Inferior parietal cortex (tissue), 1 donor: ENCODE data around the gene FBXL19.
"Not testable (repeated sequence)": the region's sequence is repeated elsewhere in the genome, so short reads cannot be mapped to it uniquely, and the experiment has no call there.

Source experiments
- DNase-seq: peaks from one replicate; pipeline ENCODE4 v3.0.0-alpha.2; 2016; ENCODE audit errors: extremely low spot score

FBXL19 gene, protein sequence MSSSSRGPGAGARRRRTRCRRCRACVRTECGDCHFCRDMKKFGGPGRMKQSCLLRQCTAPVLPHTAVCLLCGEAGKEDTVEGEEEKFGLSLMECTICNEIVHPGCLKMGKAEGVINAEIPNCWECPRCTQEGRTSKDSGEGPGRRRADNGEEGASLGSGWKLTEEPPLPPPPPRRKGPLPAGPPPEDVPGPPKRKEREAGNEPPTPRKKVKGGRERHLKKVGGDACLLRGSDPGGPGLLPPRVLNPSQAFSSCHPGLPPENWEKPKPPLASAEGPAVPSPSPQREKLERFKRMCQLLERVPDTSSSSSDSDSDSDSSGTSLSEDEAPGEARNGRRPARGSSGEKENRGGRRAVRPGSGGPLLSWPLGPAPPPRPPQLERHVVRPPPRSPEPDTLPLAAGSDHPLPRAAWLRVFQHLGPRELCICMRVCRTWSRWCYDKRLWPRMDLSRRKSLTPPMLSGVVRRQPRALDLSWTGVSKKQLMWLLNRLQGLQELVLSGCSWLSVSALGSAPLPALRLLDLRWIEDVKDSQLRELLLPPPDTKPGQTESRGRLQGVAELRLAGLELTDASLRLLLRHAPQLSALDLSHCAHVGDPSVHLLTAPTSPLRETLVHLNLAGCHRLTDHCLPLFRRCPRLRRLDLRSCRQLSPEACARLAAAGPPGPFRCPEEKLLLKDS

DNA sequence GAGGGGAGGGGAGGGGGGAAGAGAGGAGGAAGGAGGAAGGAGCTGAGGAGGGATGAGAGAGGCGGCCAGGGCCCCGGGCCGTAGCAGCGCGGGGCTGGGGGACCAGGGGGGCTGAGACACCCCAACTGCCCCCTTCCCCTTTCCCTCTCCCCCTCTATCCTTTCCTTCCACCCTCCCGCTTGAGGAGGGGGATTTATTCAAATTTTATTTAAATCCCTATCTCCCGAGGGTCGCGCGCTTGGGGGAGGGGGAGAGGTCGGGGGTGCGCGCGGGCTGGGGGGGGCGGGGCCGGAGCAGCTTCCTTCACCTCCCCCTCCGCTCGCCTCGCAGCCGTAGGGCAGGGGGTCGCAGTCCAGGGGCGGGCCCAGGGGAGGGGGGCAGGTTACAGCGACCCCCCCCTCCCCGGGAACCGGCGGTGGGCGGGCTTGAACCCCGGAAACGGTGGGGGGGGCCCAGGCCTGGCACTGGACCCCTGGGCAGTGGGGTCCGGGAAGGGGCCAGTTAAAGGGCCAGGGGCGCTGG lies at the start of gene FBXL19:
Gene FBXL19, plus strand, starts transcription at position 19 of the 522 bp plus-strand sequence. CDS start 2,183 bp downstream, outside the sequence.
- DNase-seq = no peak

DNA sequence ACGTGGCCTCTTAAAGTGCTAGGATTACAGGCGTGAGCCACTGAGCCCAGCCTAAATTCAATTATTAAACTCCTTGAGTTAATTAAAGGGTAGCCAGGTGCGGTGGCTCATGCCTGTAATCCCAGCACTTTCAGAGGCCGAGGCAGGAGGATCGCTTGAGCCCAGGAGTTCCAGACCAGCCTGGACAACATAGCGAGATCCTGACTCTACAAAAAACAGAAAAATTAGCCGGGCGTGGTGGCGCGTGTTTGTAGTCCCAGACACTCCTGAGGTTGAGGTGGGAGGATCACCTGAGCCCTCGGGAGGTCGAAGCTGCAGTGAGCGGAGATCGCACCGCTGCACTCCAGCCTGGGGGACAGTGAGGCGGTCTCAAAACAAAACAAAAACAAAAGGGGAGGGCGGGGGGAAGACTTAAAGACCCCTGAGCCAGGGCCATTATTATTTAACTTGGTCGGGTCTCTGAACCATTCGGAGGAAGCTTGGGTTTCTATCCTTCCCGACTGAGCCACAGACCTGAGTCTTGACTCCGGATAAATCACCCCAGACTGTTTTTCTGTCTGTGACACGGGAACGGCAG lies 49.0 kb upstream of the FBXL19 start:
- no peak for DNase-seq

DNA sequence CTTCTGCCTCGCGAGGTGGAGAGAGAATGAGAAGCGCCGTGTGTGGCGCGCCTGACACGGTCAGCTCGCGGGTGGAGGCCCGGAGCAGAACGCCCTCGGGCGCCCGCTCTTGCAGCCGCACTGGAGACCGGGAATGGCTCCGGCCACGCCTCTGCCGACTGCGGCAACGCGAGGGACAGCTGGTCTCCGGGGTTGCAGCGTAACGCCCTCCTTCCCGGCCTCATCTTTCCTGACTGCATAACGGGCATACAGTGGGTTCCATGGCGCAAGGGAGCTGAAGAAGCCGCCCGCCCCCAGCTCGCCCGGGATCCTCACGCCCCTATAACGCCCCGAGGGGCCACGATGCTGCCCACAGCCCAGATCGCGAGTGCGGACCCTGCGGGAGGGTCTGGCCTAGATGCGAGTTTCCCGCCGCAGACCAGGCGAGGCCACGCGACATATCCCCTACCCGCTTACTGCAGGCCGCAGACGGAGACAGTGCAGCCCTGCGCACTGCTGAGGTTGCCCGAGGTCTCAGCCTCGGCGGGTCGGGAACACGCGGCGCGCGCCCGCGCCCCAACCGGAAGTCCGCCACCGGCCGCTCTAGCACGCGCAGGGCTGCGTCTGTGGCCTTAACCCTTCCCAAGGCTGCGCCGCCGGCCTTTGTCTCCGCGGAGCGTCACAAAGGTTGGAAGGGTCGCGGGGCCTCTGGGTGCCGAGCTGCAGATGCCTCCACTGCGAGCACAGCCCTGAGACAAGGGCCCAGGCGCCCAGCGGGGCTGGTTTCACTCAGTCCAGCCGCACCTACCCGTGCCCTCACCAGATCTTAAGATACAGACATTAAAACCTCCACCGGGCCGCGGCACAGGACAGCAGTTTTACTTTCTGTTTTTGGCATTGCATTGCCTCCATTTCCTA lies 48.3 kb upstream of the FBXL19 start:
- peak; percentile 91 for DNase-seq

DNA sequence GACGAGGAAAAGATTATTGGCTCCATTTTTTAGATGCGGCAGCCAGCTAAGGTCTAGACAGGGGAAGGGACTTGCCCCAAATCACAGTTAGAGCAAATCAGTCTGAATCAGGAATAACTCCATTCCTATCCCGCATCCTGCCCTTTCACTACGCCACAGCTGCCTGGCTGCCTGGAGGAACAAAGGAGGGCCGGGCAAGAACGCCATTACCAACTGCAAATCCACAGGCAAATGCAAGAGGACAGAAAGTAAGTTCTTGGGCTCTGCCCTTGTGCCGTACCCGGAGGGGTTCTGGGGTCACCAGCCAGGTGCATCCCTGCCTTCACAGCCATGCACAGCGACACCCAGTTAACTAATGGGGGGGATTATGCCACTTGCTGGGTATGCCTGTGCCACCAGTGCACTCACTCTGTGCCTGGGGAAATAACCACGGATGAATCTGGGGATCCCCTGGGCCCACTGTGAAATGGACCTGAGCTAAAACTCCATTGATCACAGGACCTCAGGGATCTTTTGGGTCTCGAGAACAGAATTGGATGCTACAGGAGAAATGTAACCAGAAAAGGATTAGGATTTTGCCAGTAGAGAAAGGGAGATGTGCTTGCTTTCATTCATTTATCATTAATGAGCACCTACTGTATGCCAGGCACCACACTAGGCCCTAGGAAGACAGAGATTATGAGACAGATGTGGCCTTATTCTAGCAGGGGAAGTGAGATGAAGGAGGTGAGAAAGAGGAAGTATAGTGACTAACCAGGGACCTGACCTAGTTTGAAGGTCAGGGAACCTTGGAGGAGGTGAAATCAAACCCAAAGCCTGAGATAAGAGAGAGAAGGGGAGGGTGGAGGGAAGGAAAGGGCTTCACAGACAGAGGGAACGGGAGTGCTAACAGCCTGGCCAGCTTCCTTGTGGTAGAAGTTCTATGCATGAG lies 47.2 kb upstream of the FBXL19 start:
- DNase-seq = peak; percentile 15

DNA sequence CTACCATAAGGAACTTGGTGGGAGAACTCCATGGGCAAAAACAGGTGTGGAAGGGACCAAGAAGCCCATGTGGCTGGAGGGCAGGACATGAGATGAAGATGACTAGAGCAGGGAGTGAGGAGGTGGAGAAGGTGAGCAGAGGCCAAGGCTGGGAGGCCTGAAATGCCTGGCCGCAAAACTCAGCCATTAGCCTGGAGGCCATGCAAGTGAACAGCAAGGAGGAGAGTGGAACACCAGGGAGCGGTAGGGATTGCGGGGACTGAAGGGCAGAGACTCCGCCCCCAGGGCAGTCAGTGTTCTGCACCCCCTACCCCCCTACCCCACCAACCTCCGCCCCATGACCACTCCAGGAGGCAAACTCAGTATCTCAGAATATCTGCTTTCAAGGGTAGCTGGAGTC lies 46.5 kb upstream of the FBXL19 start:
- DNase-seq = no peak

DNA sequence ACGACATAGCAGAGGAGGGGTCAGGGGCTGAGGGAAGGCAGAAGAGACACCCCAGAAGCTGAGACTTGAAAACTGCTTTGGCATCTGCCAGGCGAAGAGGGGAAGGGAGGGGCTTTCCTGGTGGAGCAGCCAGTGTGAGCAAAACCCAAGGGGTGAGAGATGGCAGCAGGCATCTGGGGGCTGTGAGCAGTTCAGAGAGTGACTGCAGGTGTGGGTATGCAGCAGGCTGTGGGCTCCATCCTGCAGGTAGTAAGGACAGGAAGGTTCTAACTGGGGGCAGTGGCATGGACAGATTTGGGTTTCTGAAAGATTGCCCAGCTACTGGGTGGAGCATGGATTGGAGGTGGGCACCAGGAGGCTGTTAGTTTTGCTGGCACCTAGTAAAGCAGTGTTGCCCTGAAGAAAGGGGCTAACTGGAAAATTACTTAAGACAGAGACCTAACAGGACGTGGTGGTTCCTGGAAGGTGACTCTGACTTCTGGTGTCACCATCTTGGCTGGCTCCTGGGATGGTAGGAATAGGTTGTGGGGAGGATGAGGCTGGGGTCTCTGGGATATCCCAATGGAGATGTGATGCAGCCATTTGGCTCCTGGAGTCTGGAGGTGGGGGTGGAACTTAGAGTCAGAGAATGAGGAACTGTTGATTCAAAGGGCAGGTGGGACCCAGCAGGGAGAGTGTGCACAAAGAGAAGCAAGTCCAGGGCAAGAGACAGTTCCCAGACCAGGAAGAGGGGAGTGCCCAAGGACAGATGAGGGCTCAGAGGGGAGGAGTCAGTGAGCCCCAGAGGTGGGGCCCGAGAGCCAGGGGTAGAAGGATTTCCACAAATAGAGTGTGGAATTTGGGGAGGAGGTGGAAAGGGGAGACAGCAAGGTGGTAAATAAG lies 40.7 kb upstream of the FBXL19 start:
- DNase-seq = no peak

DNA sequence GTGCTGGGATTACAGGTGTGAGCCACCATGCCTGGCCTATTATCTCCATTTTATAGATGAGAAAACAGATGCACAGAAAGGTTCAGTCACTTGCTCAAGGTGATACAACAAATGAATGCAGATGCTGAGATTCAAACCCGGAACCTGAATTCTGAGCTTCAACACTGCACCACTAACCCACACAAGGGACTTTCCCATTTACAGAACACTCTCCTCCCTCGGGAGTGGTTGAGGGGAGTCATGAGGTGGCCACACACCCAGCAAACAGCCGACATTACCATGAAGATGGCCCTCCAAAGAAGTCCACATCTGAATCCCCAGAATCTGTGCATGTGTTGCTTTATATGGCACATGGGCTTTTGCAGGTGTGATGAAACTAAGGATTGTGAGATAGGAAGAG lies 38.6 kb upstream of the FBXL19 start:
- no peak for DNase-seq

DNA sequence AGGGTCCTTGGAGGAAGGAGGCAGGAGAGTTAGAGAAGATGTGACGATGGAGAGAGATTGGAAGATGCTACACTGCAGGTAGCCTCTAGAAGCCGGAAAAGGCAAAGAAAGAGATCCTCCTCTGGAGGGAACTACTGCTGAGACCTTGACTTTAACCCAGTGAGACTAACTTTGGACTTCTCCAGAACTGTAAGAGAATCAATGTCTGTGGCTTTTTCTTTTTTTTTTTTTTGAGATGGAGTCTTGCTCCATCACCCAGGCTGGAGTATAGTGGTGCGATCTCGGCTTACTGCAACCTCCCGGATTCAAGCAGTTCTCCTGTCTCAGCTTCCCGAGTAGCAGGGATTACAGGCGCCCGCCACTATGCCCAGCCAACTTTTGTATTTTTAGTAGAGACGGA lies 38.2 kb upstream of the FBXL19 start:
- DNase-seq = no peak

DNA sequence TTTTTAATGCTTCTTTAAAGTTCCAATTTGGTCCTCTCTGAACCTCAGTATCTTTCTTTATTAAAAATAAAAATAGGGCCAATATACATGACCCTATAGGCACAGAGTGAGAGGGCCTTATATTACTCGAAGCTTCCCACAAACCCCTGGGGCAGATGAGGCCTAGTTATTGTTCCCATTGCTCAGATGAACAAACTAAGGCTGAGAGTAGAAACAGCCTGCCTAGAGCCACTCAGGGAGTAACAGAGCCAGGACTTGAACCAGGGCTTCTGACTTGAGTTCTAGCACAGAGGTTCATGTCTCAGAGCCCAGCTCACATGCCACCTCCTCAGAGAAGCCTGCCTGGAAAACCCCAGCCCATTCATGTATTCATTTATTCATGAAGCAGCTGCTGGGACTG lies 37.2 kb upstream of the FBXL19 start:
- no peak for DNase-seq

DNA sequence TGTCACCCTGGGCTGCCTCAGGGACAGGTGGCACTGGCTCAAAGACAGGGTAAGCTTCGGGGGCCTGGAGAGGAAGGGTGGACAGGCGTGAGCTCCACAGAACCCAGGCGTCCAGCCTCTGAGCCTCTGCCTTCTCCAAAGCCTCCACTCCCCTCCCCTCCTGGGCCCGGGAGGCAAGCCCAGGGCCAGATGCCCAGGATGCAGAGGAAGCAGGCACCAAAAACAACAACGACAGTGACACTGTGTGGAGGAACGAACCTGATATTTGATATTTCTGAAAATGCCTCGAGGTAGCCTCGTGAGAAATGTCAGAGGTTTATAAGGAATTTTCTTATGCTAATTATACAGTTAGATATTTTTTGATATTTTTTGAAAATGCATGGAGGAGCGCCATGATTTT lies 35.4 kb upstream of the FBXL19 start:
- DNase-seq = no peak

DNA sequence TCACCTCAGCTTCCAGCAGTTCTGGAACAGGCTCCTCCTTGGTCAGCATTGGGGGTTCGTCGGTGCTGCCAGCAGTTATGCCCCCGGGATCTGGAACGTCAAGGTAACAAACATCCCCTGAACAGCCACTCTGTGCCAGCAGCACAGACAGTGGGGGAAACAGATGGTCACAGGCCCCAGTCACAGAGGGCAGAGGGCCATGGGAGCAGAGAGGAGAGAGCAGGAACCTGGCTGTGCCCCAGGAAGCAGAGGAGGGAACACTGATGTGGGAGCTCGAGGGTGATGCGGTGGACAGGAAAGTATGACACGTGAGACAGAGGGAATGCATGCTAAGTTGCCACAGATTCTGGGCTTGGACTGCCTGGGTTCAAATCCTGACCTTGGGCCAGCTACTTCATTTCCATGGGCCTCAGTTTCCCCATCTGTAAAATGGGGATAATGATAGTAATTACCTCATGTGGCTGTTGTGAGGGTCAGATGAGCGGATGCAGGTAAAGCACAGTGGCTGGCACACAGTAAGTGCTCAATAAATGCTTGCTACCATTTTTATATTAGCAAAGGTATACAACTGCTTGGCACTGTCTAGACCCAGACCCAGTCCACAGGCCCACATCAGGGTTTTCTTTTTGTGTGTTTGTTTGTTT lies 34.4 kb upstream of the FBXL19 start:
- DNase-seq = no peak

DNA sequence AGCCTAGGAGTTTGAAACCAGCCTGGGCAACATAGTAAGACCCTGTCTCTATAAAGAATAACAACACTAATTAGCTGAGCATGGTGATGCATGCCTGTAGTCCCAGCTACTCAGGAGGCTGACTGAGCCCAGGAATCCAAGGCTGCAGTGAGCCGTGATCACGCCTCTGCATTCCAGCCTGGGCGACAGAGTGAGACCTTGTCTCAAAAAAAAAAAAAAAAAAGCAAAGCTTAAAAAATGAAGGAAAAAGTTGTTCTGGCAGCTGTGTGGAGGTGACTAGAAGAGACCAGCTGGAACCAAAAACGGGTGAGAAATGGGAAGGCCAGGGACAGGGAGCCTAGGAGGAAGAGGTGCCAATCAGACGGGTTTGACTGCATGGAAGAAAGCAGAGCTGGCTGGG lies 33.7 kb upstream of the FBXL19 start:
- no peak for DNase-seq

DNA sequence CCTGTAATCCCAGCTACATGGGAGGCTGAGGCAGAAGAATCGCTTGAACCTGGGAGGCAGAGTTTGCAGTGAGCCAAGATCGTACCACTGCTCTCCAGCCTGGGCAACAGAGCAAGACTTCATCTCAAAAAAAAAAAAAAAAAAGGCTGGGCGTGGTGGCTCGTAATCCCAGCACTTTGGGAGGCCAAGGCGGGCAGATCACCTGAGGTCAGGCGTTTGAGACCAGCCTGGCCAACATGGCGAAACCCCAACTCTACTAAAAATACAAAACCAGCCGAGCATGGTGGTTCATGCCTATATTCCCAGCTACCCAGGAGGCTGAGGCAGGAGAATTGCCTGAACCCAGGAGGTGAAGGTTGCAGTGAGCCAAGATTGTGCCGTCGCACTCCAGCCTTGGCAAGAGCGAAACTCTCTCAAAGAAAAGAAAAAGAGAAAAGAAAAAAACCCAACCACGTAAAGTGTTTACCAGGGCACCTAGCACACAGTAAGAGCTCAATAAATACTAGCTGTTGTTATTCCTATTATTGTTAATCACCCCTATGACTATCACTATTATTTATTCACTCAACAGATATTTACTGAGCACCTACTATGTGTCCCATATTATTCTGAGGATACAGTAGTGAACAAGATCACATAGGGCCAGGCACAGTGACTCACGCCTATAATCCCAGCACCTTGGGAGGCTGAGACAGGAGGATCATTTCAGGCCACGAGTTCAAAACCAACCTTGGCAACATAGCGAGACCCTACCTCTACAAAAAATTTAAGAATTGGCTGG lies 32.1 kb upstream of the FBXL19 start:
- not testable (repeated sequence) for DNase-seq

DNA sequence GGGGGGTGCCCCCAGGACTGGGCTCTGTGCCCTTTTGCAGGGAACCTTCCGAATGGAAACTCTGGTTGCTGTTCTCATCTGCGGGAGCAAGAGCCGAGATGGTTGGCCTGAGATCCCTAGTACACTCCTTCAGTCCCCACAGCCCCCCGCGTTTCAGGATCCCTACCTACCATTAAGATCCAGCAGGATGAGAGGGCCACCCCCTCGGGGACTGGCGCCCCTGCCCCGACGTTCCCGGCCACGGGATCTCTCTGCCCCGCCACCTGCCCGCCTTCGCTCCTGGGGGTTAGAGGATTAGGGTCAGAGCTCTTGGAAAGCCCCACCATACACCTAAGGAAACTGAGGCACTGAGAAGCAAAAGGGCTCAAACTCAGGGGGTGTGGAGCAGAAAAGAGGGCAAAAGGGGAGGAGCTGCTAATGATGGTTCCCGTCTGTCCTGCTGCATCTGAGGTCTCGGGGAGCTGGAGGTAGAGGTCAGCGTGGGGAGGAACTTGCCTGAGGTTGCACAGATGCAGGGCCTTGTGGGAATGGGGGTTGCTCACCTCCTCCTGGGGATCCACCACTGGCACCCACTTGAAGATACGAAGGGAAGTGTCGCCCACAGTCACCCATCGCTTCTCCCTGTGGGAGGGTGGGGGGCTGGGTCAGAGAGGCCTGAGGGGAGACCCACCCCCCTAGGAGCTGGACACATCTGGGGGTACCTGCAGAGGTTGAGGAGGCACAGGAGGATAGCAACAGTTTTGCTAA lies 30.5 kb upstream of the FBXL19 start:
- DNase-seq = no peak

DNA sequence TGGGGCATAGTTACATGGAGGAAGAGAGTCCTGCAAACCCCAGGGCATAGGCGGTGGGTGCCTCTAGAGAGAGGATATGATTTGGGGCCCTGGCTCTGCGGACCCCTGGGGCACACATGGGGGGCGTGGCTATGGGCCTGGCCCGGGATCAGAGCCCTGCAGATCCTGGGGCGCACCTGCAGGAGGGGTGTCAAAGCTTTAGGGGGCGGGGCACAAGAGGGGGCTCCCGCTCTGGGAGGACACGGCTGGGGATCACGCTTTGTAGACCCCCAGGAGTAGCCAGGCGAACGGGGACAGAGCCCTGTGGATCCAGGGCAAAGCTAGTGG lies 30.0 kb upstream of the FBXL19 start:
- DNase-seq = no peak

DNA sequence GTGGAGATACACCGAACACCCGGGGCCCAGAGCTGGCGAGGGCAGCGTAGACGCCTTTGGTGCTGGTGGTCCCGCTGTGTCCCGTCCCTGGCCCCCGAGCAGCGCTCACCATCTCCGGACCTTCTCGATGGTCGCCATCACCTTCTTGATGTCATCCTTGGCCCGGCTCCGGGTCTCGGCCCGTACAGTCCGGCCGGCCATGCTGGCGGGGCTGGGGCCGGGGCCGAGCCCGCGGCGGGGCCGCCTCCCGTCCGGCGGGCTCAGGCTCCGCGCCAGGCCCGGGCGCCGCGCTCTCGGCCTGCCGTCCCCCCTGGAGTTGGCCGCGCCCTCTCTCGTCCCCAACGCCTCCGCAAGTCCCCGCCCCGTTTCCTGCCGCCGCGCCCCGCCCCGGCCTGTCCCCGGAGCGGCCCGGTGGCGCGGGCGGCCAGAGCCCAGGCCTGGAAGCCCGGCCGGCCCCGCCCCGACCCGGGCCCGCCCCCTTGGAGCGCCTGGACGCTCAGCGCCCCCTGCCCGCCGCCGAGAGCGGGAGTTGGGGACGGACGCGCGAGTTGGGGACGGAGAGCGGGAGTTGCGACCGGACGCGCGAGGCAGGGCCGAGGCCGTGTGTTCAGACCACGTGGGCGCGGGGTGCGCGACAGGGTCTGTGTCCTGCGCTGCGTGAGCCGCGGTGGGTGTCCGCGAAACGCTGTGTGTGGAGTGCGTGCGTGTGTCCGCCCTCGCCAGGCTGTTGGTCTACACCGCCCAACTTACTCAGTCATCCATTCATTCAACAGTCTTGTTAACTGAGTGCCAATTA lies 29.4 kb upstream of the FBXL19 start, which contains the start of gene BCL7C:
Gene BCL7C, minus strand, starts transcription at position 334 of the 796 bp plus-strand sequence. Its CDS starts 133 bp downstream, at position 201.
- DNase-seq = peak; percentile 70
